Erythroblast (primary cell): ENCODE data around the gene PDE9A.

ENCODE experiments used
- DNase-seq, 2 experiments: peaks; one replicate each; lab custom pipeline; 2025; lab: John Stamatoyannopoulos, UW
- GATA1 ChIP-seq: IDR thresholded peaks from 2 replicates; pipeline ENCODE4 v1.6.1; 2011; ENCODE audit warnings: low read depth, mild to moderate bottlenecking, control low read depth, low read length, moderate library complexity
- POLR2A ChIP-seq: IDR thresholded peaks from 2 replicates; pipeline ENCODE4 v1.6.1; 2011; ENCODE audit warnings: mild to moderate bottlenecking, low read length

Gene PDE9A

DNA sequence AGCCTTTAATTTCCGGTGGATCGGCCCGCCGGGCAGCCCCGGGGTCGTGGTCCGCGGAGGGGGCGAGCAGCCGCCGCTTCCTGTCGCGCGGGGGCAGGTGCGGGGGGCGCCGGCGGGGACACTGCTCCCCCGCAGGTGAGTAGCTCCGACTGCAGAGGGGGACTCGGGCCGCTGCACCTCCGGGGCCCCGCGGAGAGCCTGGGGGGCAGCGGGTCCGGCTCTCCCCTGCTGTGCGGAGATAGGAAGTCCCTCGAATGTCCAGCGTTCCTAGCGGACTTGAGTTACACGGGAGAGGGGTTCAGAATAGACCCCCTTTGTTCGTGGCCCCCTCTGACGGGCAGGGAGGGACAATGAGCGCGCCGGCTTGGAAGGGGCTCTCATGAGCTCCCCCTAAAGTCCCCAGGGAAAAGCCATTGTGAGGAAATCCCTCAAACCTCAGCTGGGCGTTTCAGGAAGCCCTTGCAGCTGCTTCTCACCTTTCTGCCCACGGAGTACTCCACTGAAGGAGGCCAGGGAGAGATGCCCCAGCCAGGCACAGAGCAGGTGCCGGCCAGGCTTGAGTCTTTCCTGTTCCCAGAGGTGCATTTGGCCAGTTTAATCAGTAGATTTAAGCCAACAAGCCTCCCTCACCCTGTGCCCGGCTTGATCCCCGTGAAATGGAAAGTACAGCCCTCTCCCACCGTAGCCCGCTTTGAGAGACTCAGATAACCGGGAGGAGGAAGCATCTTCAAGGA, 925 bp downstream of the PDE9A start:
- no peak for DNase-seq
- TF ChIP-seq POLR2A, result no peak
- TF ChIP-seq GATA1, result no peak

DNA sequence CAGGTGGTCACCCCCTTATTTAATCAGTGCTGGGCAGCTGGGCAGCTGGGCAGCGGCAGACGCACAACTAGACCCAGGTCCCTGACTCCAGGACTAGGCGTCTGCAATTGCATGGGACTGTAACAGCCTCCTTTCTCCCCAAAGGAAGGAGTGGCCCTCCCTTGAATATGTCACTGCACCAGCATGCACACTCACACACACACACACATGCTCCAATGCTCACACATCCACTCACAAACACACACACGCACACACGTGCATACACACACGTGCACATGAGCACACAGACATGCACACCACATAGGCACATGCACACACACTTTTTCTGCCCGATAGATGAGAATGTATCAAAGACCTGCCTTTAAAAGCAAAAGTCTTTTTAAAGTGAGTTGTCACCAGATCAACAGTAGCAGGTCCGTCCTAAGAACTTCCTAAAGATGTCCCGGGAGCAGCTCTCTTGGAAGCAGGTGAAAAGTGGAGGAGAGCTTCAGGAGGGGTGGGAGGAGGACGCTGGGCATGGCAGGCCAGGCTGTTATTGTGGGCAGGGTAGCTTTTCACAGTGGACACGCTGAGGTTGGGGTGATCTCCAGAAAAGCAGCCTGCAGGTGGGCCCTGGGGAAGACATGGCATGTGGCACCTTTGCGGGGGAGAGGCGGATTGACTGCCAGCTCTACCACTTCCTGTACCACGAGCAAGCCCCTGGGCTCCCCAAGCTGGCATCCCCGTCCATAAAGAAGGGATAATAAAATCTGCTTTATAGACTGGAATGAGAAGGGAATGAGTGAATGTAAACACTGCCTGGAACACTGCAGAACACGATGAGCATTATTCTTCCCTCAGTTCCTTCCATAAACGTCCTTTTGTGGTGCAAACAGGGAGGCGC, 1.7 kb downstream of the PDE9A start:
- TF ChIP-seq POLR2A (no peak), GATA1 (no peak)
- no peak for DNase-seq

DNA sequence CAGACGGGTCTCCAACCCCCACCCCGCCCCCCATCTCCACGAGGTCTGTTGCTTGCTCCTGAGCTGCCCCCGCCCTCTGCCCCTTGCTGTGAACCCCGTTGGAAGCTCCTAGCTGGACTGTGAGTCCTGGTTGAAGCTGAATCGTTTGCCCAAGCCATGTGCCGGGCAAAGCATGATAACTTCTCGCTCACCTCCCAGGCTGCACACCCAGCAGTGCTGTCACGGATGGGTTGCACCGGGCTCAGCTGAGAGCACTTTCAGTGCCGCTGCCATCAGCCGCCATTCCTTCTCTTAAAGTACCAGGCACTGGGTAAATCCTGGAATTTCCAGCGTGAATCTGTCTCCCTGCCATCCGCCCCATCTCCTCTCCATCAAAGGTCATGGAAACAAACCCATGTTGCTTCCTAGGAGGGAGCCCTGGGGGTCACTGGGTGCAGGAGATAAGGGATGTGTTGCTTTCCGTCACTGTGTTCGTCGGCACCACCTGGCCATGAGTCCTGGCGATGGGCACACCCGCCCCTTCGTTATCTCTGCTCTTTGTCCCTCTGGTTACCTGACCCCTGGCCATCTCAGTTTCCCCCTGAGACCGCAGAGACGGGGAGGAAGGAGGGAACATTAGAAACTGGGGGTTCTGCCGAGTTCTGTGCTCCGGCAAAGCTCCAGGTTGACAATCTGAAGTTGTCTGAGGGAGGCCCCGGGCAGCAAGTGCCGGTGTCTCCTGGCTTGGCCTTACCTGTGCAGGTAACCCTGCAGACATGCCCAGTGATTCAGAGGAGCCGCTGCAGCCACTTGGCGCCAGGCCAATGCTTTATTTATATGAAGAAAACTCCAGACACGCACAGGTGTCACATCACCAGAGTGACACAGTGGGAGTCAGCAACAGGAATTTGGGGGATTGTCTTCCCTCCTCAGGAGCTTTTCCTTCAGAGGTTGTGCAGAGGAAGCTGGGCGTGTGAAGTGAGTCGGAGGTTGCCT, 2.7 kb downstream of the PDE9A start:
- TF ChIP-seq GATA1, result no peak
- TF ChIP-seq POLR2A, result no peak
- no peak for DNase-seq

DNA sequence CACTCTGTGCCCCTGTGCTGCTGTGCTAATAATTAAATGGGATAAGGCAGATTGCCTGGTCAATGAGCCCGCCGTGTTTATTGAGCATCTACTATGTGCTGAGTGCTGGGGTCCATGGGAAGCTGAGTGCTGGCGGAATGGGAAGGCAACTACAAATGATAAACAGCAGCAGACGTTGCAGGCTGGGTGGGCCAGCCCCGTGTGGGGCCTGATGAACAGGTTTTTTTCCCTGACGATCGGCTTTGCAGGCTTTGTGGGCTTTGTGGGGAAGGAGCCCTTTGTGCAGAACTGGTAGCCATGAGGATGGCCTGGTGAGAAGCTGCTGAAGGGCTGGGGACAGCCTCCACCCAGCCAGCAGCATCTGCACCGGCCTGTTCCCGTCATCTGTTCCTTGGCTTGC, 3.5 kb downstream of the PDE9A start:
- TF ChIP-seq GATA1 (no peak), POLR2A (no peak)
- DNase-seq, result no peak

DNA sequence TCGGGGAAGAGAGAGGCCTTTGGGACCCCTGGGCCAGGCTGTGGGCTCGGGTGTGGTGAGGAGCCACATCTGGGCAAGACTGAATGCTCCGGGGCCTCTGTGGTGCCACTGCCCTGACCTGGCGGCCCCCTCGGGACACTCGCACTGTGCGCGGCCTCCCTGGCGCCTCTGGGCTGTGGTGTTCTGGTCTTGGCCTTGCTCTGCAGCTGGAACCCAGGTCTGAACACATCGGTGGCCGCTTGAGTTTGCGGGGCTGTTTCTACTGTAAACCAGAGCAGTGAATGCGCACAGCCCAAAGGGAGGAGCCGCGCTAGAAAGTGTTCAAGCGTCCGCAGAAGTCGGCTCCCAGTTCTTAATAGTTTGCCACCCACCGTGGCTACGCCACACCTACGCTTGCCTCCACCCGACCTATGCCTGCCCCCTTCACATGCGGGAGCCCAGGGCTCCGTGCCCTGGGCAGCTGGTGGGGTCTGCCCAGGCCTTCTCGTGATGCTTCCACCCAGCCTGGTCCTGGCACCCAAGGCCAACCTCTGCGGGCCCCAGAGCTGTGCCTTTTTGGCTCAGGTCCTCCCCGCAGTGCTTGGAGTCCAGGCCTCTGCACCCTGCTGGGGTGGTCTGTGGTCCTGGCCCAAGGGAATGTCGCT, 4.4 kb downstream of the PDE9A start:
- TF ChIP-seq GATA1 (no peak), POLR2A (no peak)

DNA sequence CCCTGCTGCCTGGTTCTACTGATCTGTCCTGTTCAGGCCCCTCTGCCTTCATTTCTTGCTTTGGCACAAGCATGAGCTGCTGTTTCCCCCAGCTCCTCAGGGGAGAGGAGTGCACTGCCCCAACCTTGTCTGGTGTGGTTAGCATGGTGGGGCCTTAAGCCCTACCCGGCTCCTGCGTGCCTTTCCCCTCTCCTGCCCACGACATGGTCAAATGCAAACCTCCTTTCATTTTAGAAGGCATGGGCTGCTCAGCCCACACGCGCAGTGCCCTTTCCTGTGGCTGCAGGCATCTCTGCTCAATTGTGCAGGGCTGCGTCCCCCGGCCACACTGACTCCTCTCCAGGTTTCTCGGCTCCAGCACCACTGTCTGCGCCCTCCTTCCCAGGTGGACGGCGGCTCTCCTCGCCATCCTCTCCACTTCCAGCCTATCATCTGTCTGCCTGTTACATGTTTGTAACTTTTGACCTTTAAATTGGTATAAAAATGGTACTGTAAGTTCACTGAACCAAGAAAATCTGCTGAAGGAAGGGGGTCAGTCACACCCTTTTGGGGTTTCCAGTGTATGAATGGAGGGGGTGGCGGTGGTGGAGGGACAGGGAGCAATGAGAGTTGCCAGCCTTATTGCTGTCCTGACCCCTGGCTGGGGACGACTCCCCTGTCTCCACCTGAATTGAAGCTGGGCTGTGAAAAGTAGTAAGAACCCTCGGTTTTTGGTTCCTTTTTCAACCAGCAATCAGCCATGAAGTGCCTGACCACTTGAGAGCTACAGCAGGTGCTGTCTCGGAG, 5.1 kb downstream of the PDE9A start:
- DNase-seq, result no peak

More for the DNA sequence above, 4.4 kb downstream of the PDE9A start:
- no peak for DNase-seq

DNA sequence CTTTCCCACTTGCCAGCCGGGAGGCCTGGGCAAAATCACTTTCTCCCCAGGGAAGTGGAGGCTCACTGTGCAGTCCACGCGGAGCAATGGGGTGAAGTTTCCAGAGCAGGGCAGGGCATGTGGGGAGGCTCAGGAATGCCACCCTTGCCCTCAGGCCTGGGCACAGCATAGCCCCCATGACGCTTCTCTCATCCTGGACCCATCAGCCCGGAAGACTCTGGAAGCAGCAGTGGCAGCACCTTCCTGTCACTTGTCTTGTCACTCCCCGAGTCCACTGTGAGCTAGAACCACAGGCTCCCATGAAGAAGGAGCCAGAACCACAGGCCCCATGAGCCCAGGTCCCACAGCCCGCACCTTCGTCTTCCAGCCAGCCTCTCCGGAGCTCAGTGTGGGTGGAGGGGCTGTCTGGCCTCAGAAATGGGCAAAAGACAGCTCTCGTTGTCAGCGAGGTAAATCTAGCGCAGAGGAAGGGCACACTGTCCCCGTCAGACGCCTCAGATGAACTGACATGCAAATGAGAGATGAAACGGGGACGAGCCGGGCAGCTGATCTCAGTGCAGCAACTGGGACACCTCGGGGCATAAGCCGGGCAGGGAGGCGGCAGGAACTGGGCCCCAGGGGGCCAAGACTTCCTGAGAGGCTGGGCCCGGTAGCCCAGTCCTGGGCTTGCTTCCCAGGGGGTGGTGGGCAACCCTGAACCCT, 6.1 kb downstream of the PDE9A start:
- TF ChIP-seq POLR2A (no peak), GATA1 (no peak)
- no peak for DNase-seq

More for the DNA sequence above, 5.1 kb downstream of the PDE9A start:
- TF ChIP-seq POLR2A (no peak), GATA1 (no peak)

DNA sequence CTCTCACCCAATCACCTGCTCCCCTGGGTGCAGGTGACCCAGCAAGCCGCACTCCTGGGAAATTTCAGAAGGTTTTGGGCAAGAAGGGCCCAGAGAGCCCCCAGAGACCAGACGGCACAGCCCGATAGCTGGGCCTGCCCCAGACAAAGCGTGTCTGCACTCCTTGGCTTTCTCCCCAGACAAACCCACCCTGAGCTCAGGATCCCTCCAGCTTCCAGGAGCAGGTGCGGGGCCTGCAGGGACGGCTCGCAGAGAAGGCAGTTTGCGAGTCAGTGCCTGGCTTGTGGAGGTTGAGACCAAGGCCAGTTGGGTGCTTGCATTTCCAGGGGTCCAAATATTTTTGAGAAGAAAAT, 6.7 kb downstream of the PDE9A start:
- TF ChIP-seq GATA1 (no peak), POLR2A (no peak)
- DNase-seq, result no peak

DNA sequence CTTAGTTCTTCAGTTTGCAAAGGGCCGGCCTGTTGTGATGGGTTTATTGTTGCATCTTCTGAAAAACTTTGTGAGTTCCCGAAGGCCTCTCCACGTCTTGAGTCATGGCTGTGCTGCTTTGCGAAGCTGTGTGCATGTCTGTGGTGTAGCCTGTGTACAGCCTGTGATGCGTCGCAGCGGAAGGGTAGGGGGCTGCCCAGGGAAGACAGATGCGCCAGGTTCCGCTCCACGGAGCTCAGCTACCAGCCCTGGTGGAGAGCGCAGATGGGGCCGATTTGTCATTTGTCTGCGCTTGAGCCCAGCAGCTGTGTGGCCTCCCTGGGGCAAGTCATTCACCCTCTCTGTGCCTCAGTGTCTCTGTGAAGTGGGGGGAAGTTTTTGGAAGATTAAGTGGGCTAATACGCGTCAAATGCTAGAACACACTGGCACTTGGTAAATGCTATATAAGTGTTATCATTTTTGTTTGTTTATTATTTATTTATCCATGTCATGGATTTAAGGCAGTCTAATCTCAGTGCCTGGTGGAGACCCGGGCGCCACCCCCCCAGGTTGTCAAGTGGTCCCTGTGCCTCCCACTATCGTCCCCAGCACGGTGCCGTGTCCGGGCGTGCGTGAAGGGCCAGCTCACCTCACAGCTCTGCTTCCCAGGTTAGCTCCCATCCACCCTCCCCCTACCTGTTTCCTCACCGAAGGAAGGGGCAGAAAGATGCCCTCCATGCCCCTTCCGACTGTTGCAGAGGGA, 8.4 kb downstream of the PDE9A start:
- no peak for DNase-seq
- no peak for TF ChIP-seq POLR2A
- TF ChIP-seq GATA1, result no peak

DNA sequence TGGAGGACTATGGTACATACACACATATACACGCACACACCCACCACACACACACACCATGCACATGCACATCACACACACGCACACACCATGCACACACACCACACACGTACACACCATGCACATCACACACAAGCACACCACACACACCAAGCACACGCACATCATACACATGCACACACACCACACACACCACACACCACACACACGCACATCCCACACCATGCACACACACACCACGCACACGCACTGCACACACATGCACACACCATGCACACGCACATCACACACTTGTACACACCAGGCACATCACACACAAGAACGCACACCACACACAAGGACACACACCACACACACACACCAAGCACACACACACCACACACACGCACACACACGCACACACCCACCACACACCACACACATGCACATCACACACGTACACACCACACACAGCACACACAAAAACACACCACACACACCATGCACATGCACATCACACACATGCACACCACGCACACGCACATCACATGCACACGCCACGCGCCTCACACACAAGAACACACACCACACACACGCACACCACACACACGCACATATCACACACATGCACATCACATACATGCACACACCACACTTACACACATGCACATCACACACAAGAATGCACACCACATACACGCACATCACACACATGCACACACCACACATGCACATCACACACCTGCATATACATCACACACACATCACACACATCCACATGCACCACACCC, 9.2 kb downstream of the PDE9A start:
- TF ChIP-seq GATA1, result no peak
- no peak for DNase-seq

DNA sequence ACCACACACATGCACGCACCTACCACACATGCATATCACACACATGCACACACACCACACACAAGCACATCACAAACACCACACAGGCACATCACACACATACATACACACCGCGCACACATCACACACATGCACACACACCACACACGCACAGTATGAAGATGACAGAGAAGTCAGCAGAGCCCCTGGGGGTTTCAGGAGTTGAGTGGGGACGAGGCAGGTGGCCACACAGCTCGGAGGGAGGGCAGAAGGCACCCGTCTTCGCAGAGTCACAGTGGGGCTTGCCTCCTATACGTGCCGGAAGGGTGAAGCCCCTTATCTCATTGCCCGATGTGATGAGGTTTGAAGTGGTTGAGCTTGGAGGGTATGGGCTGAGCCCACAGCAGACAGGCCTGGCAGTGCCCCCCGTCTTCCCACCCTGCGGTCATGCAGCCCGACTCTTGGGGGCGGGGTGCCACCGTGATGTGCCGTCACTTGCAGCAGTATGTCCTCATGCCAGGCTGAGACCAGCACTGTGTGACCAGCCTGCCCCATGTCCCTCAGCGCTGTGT, 9.9 kb downstream of the PDE9A start:
- no peak for DNase-seq
- no peak for TF ChIP-seq GATA1
- no peak for TF ChIP-seq POLR2A
